A549 (cell line): Measurements from ENCODE around the gene NCBP3.

ENCODE experiments used
- CTCF ChIP-seq: fragments of >200 bp; sonication (Bioruptor Twin); formaldehyde crosslinking; IDR thresholded peaks from 3 replicates; pipeline ENCODE4 v1.5.1; 2016
- POLR2A ChIP-seq: IDR thresholded peaks from 2 replicates; pipeline ENCODE4 v1.6.1; 2012; ENCODE audit warnings: mild to moderate bottlenecking, low read length

DNA sequence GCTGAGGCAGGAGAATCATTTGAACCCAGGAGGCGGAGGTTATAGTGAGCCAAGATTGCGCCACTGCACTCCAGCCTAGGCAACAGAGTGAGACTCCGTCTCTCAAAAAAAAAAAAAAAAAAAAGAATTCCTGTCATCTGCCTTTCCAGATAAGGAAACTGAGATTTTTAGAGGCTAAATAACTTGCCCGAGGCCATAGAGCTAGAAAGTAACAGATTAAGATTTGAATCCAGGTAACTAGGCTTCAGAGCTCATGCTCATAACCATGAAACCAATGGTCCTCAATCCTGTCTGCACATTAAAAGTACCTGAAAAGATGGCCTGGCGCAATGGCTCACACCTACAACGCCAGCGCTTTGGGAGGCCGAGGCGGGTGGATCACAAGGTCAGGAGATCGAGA lies 9.5 kb downstream of the NCBP3 start:
- TF ChIP-seq CTCF (no peak), POLR2A (no peak)
